ENCODE measurements around the gene FAM200A.

DNA sequence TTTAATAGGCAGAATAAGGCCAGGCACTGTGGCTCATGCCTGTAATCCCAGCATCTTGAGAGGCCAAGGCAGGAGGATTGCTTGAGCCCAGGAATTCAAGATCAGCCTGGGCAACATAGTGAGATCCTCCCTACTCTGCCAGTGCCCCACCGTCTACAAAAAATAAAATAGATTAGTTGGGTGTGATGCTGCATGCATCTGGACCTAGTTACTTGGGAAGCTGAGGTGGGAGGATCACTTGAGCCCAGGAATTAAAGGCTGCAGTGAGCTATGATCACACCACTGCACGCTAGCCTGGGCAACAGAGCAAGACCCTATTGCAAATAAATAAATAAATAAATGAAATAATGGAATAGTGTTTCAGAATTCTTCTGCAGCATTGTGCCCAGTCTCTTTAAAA, 16.2 kb downstream of the FAM200A start:
- TF ChIP-seq, protein P1, sequence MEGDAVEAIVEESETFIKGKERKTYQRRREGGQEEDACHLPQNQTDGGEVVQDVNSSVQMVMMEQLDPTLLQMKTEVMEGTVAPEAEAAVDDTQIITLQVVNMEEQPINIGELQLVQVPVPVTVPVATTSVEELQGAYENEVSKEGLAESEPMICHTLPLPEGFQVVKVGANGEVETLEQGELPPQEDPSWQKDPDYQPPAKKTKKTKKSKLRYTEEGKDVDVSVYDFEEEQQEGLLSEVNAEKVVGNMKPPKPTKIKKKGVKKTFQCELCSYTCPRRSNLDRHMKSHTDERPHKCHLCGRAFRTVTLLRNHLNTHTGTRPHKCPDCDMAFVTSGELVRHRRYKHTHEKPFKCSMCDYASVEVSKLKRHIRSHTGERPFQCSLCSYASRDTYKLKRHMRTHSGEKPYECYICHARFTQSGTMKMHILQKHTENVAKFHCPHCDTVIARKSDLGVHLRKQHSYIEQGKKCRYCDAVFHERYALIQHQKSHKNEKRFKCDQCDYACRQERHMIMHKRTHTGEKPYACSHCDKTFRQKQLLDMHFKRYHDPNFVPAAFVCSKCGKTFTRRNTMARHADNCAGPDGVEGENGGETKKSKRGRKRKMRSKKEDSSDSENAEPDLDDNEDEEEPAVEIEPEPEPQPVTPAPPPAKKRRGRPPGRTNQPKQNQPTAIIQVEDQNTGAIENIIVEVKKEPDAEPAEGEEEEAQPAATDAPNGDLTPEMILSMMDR (IDR thresholded peaks at IDR 0.05): no peak
- no peak for TF ChIP-seq POLR2A (IDR thresholded peaks at IDR 0.05)

Data from right lobe of liver (tissue), 4 donors.